Jurkat, Clone E6-1 (cell line): ENCODE data around the gene APOC4. TPM values are rescaled to one million over a fixed set of nuclear protein-coding genes. Genes with fewer than 3 reads are reported as not detected.
"Not testable (repeated sequence)": the region's sequence is repeated elsewhere in the genome, so short reads cannot be mapped to it uniquely, and the experiment has no call there.

ENCODE experiments used
- DNase-seq: peaks from one replicate; pipeline ENCODE4 v3.0.0-alpha.2; 2011; ENCODE audit warnings: low read depth, low spot score
- H3K4me3 ChIP-seq: 2 replicates; pipeline ENCODE4 v1.5.1; 2011; ENCODE audit warnings: mild to moderate bottlenecking, low read length, control low read depth, moderate library complexity
- polyA plus RNA-seq: library from polyadenylated mRNA; unstranded; fragments of >200 nt; gene quantifications from one replicate; pipeline ENCODE4 v1.2.1, GENCODE V29; 2012; ENCODE audit warnings: missing spikeins; ENCODE audit not compliant: insufficient read length, insufficient read depth

The APOC4 gene
- polyA plus RNA-seq, result not detected

GRCh38 chr19:44942067-44942571 is at the start of gene APOC4:
Gene APOC4, plus strand, starts transcription at chr19:44942237. Its CDS starts 41 bp downstream, at chr19:44942278.
- H3K4me3 ChIP-seq, result no peak within 1 kb of the TSS
- DNase-seq, result no peak

- DNase-seq, result no peak
- peak overlapping the region; percentile 98 for H3K4me3 ChIP-seq
Measured at GRCh38 chr19:44892932-44893331, 49.1 kb upstream of the APOC4 start.

GRCh38 chr19:44893332-44894051 is 48.5 kb upstream of the APOC4 start:
- no peak for DNase-seq
- H3K4me3 ChIP-seq, result no peak overlapping the region

- no peak overlapping the region for H3K4me3 ChIP-seq
- no peak for DNase-seq
Measured at GRCh38 chr19:44894052-44894400, 48.0 kb upstream of the APOC4 start.

- no peak overlapping the region for H3K4me3 ChIP-seq
- no peak for DNase-seq
Measured at GRCh38 chr19:44894946-44895345, 47.1 kb upstream of the APOC4 start.

GRCh38 chr19:44897835-44898234 is 44.2 kb upstream of the APOC4 start:
- no peak for DNase-seq
- H3K4me3 ChIP-seq, result no peak overlapping the region

- DNase-seq, result no peak
- H3K4me3 ChIP-seq, result no peak overlapping the region
Measured at GRCh38 chr19:44900328-44901244, 41.5 kb upstream of the APOC4 start.

GRCh38 chr19:44903216-44903601 is 38.8 kb upstream of the APOC4 start:
- no peak overlapping the region for H3K4me3 ChIP-seq
- no peak for DNase-seq

- DNase-seq, result no peak
- H3K4me3 ChIP-seq, result no peak overlapping the region
Measured at GRCh38 chr19:44903602-44904425, 38.2 kb upstream of the APOC4 start.

GRCh38 chr19:44904426-44904994 is 37.5 kb upstream of the APOC4 start:
- no peak overlapping the region for H3K4me3 ChIP-seq
- DNase-seq, result no peak

- DNase-seq, result no peak
- no peak within 1 kb of the TSS for H3K4me3 ChIP-seq
Measured at GRCh38 chr19:44905437-44906160, 36.4 kb upstream of the APOC4 start, which contains the start of gene APOE. Gene APOE, plus strand, starts transcription at chr19:44905796. Its CDS starts 829 bp downstream, at chr19:44906625.

GRCh38 chr19:44907613-44908012 is 34.4 kb upstream of the APOC4 start:
- H3K4me3 ChIP-seq, result no peak overlapping the region
- DNase-seq, result no peak

- H3K4me3 ChIP-seq, result no peak overlapping the region
- no peak for DNase-seq
Measured at GRCh38 chr19:44908074-44908835, 33.8 kb upstream of the APOC4 start.

GRCh38 chr19:44908836-44909261 is 33.2 kb upstream of the APOC4 start:
- no peak for DNase-seq
- no peak overlapping the region for H3K4me3 ChIP-seq

- DNase-seq, result no peak
Measured at GRCh38 chr19:44909775-44910174, 32.3 kb upstream of the APOC4 start.

GRCh38 chr19:44911896-44912295 is 30.1 kb upstream of the APOC4 start:
- DNase-seq, H3K4me3 ChIP-seq: not testable (repeated sequence)

More at GRCh38 chr19:44909775-44910174, 32.3 kb upstream of the APOC4 start:
- H3K4me3 ChIP-seq, result no peak overlapping the region

GRCh38 chr19:44912854-44913253 is 29.2 kb upstream of the APOC4 start:
- H3K4me3 ChIP-seq, result no peak overlapping the region
- no peak for DNase-seq
